ENCODE data around the gene GK.

DNA sequence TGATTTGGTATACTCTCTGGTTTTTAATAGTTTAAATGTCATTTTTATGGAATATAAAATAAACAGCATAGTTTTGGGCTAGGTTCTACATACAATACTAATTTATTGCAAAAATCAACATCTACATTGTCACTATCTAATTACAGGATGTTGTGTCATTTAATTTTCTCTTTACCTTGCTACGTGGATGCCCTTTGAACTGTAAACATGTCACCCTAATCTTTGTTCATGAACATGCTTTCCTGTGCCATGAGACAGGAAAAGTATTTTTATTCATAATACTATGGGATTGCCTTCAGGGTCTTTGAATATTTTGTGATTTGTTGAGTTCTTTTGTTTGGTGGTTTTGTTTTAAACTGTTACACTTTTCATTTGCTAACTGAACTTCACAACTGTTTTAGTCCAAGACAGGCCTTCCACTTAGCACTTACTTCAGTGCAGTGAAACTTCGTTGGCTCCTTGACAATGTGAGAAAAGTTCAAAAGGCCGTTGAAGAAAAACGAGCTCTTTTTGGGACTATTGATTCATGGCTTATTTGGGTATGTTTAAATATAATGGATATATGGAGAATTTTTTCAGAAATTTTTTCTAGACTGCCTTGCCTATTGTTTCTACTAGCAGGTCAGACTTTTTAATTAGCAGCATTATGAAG lies 40.9 kb downstream of the GK start:
- TF ChIP-seq POLR2A (IDR thresholded peaks at IDR 0.05): no peak
- TF ChIP-seq, protein P1, sequence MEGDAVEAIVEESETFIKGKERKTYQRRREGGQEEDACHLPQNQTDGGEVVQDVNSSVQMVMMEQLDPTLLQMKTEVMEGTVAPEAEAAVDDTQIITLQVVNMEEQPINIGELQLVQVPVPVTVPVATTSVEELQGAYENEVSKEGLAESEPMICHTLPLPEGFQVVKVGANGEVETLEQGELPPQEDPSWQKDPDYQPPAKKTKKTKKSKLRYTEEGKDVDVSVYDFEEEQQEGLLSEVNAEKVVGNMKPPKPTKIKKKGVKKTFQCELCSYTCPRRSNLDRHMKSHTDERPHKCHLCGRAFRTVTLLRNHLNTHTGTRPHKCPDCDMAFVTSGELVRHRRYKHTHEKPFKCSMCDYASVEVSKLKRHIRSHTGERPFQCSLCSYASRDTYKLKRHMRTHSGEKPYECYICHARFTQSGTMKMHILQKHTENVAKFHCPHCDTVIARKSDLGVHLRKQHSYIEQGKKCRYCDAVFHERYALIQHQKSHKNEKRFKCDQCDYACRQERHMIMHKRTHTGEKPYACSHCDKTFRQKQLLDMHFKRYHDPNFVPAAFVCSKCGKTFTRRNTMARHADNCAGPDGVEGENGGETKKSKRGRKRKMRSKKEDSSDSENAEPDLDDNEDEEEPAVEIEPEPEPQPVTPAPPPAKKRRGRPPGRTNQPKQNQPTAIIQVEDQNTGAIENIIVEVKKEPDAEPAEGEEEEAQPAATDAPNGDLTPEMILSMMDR (IDR thresholded peaks at IDR 0.05): no peak

Measured in uterus (tissue), 2 donors.